H1 (cell line): ENCODE data around the gene MAPK14. TPM values are rescaled to one million over a fixed set of nuclear protein-coding genes. Genes with fewer than 3 reads are reported as not detected.

Experiments
- CTCF ChIA-PET: fragments of 300-600 bp; sonication (Branson Sonifier 250); formaldehyde crosslinking; loops from one replicate; lab custom pipeline; 2021; ENCODE audit not compliant: partially characterized antibody; lab: Charles Lee
- POLR2A ChIA-PET: fragments of 300-600 bp; sonication (Branson Sonifier 250); formaldehyde crosslinking; loops from one replicate; lab custom pipeline; 2021; ENCODE audit warnings: inconsistent platforms; ENCODE audit not compliant: partially characterized antibody; lab: Charles Lee
- DNase-seq, 2 experiments: peaks; one replicate each; pipeline versions ENCODE4 v3.0.0 to v3.0.0-alpha.2; 2010 to 2022; ENCODE audit warnings: low spot score in 2 of 2, low read depth in 1 of 2, mixed read lengths in 1 of 2
- FAIRE-seq: peaks from 2 replicates; lab custom pipeline; 2011; peaks lifted over from hg19 to GRCh38; lab: Jason Lieb, UNC
- H2AFZ ChIP-seq: 2 replicates; pipeline ENCODE4 v1.8.1; 2012; ENCODE audit warnings: low read length, inconsistent platforms
- H2AK5ac ChIP-seq: 2 replicates; pipeline ENCODE4 v1.6.1; 2013; ENCODE audit warnings: low read depth, low read length
- H2BK120ac ChIP-seq: replicated peaks from 2 replicates; pipeline ENCODE3; 2013; ENCODE audit warnings: low read depth, low read length, inconsistent platforms
- H2BK12ac ChIP-seq: 2 replicates; pipeline ENCODE4 v1.6.1; 2013; ENCODE audit warnings: low read depth, low read length
- H2BK15ac ChIP-seq: 2 replicates; pipeline ENCODE4 v1.6.1; 2013; ENCODE audit warnings: low read length
- H2BK20ac ChIP-seq: 2 replicates; pipeline ENCODE4 v1.6.1; 2013; ENCODE audit warnings: low read length
- H2BK5ac ChIP-seq: 2 replicates; pipeline ENCODE4 v1.6.1; 2013; ENCODE audit warnings: low read depth, low read length
- H3K14ac ChIP-seq: 2 replicates; pipeline ENCODE4 v1.6.1; 2013; ENCODE audit warnings: inconsistent platforms; ENCODE audit not compliant: insufficient read length
- H3K18ac ChIP-seq: 2 replicates; pipeline ENCODE4 v1.6.1; 2013; ENCODE audit warnings: low read length; ENCODE audit errors: extremely low read depth
- H3K23ac ChIP-seq: 2 replicates; pipeline ENCODE4 v1.6.1; 2013; ENCODE audit warnings: inconsistent platforms; ENCODE audit not compliant: insufficient read length
- H3K23me2 ChIP-seq: 2 replicates; pipeline ENCODE4 v1.6.1; 2013; ENCODE audit warnings: low read depth, low read length
- H3K27ac ChIP-seq: 2 replicates; pipeline ENCODE4 v1.6.1; 2011; ENCODE audit warnings: low read depth, low read length, inconsistent platforms
- H3K27me3 ChIP-seq, 4 experiments: replicated peaks in 1 of 4; 1 replicate in 1 of 4; 2 replicates in 3 of 4; pipeline versions ENCODE4 v1.6.1 to v1.8.1; 2011 to 2013; ENCODE audit warnings: low read length in 3 of 4, mild to moderate bottlenecking in 3 of 4, inconsistent platforms in 2 of 4, mixed read lengths in 2 of 4, moderate library complexity in 1 of 4; ENCODE audit not compliant: control insufficient read depth in 3 of 4, insufficient read depth in 3 of 4; ENCODE audit errors: extremely low read depth in 1 of 4
- H3K36me3 ChIP-seq, 4 experiments: 2 replicates each; pipeline versions ENCODE4 v1.6.1 to v1.8.1; 2011 to 2013; ENCODE audit warnings: mild to moderate bottlenecking in 4 of 4, low read length in 3 of 4, moderate library complexity in 2 of 4, control low read depth in 1 of 4, inconsistent platforms in 1 of 4; ENCODE audit not compliant: insufficient read depth in 4 of 4, control insufficient read depth in 2 of 4
- H3K4ac ChIP-seq: replicated peaks from 2 replicates; pipeline ENCODE3; 2013; ENCODE audit warnings: low read length, low read depth, mixed read lengths, inconsistent platforms; ENCODE audit not compliant: insufficient read length
- H3K4me1 ChIP-seq, 4 experiments: replicated peaks in 1 of 4; 1 replicate in 1 of 4; 2 replicates in 3 of 4; pipeline versions ENCODE4 v1.6.1 to v1.8.1; 2011 to 2013; ENCODE audit warnings: low read length in 3 of 4, inconsistent platforms in 2 of 4, mixed read lengths in 1 of 4; ENCODE audit not compliant: insufficient read depth in 4 of 4, control insufficient read depth in 3 of 4
- H3K4me2 ChIP-seq, 2 experiments: 2 replicates each; pipeline versions ENCODE4 v1.6.1 to v1.8.1; 2011 to 2013; ENCODE audit warnings: low read depth in 2 of 2, low read length in 2 of 2, control low read depth in 1 of 2, inconsistent platforms in 1 of 2, mild to moderate bottlenecking in 1 of 2; ENCODE audit not compliant: insufficient read depth in 1 of 2
- H3K4me3 ChIP-seq, 4 experiments: fragments of 200-600, 300-600 bp in 1 of 4; sonication (generic), shearing (Covaris generic), sonication (Bioruptor Twin) in 1 of 4; 2 replicates each; pipeline versions ENCODE4 v1.5.1 to v1.8.1; 2011 to 2016; ENCODE audit warnings: low read length in 4 of 4, low read depth in 3 of 4, control low read depth in 2 of 4, inconsistent platforms in 2 of 4, mild to moderate bottlenecking in 2 of 4, mixed read lengths in 1 of 4, moderate library complexity in 1 of 4; ENCODE audit not compliant: insufficient read depth in 2 of 4; ENCODE audit errors: extremely low read depth in 1 of 4
- H3K56ac ChIP-seq: replicated peaks from 2 replicates; pipeline ENCODE3; 2013; ENCODE audit warnings: low read depth, mild to moderate bottlenecking, mixed read lengths, low read length, inconsistent platforms; ENCODE audit not compliant: insufficient read length
- H3K79me1 ChIP-seq: 2 replicates; pipeline ENCODE4 v1.6.1; 2013; ENCODE audit warnings: low read depth, low read length, control low read depth
- H3K79me2 ChIP-seq, 2 experiments: 2 replicates each; pipeline versions ENCODE4 v1.6.1 to v1.8.1; 2012 to 2013; ENCODE audit warnings: low read length in 2 of 2, mild to moderate bottlenecking in 2 of 2, inconsistent platforms in 1 of 2; ENCODE audit not compliant: insufficient read depth in 2 of 2, control insufficient read depth in 1 of 2
- H3K9ac ChIP-seq, 4 experiments: replicated peaks in 1 of 4; 1 replicate in 1 of 4; 2 replicates in 3 of 4; pipeline versions ENCODE4 v1.6.1 to v1.8.1; 2011 to 2013; ENCODE audit warnings: low read depth in 3 of 4, low read length in 3 of 4, control low read depth in 2 of 4, mild to moderate bottlenecking in 2 of 4, moderate library complexity in 2 of 4, inconsistent platforms in 1 of 4; ENCODE audit errors: extremely low read depth in 1 of 4
- H3K9me3 ChIP-seq, 2 experiments: 2 replicates each; pipeline versions ENCODE4 v1.6.1 to v1.8.1; 2012 to 2013; ENCODE audit warnings: mild to moderate bottlenecking in 2 of 2, moderate library complexity in 2 of 2, control low read depth in 1 of 2, inconsistent platforms in 1 of 2, low read depth in 1 of 2, low read length in 1 of 2, mixed read lengths in 1 of 2; ENCODE audit not compliant: insufficient read depth in 2 of 2
- H4K20me1 ChIP-seq, 2 experiments: replicated peaks in 1 of 2; 2 replicates each; pipeline versions ENCODE3 to v1.8.1; 2011 to 2013; ENCODE audit warnings: inconsistent platforms in 2 of 2, low read length in 2 of 2, mild to moderate bottlenecking in 1 of 2; ENCODE audit not compliant: insufficient read depth in 2 of 2, control insufficient read depth in 1 of 2
- H4K5ac ChIP-seq: 2 replicates; pipeline ENCODE4 v1.6.1; 2013; ENCODE audit warnings: low read length, low read depth, mixed read lengths, inconsistent platforms; ENCODE audit not compliant: insufficient read length
- H4K8ac ChIP-seq: 2 replicates; pipeline ENCODE4 v1.8.0; 2013; ENCODE audit warnings: mild to moderate bottlenecking, moderate library complexity, low read length, inconsistent platforms; ENCODE audit not compliant: insufficient read depth; ENCODE audit errors: extremely low read depth
- H4K91ac ChIP-seq: replicated peaks from 2 replicates; pipeline ENCODE3; 2013; ENCODE audit warnings: low read length, mixed read lengths, inconsistent platforms; ENCODE audit not compliant: insufficient read length
- CBX8 ChIP-seq: fragments of 300-800, 300-1000 bp; sonication (generic); IDR thresholded peaks from 2 replicates; pipeline ENCODE4 v1.7.1; 2016; ENCODE audit warnings: low read depth, low read length, borderline replicate concordance
- CTBP2 ChIP-seq: IDR thresholded peaks from 2 replicates; pipeline ENCODE4 v1.7.0; 2011; ENCODE audit warnings: borderline replicate concordance, mild to moderate bottlenecking, moderate library complexity, mixed read lengths, low read length; ENCODE audit not compliant: insufficient read depth, insufficient read length
- EP300 ChIP-seq, 2 experiments: IDR thresholded peaks; 1 replicate in 1 of 2; 2 replicates in 1 of 2; pipeline ENCODE4 v1.6.1; 2011 to 2012; ENCODE audit warnings: low read depth in 2 of 2, low read length in 2 of 2, mild to moderate bottlenecking in 2 of 2, borderline replicate concordance in 1 of 2, inconsistent platforms in 1 of 2, moderate library complexity in 1 of 2
- JUN ChIP-seq: IDR thresholded peaks from 2 replicates; pipeline ENCODE4 v1.6.1; 2011; ENCODE audit warnings: low read depth, mild to moderate bottlenecking, improper control_type of control experiment, low read length
- POLR2A ChIP-seq, 2 experiments: IDR thresholded peaks; 1 replicate in 1 of 2; 2 replicates in 1 of 2; pipeline ENCODE4 v1.6.1; 2011; ENCODE audit warnings: low read depth in 2 of 2, low read length in 2 of 2, mild to moderate bottlenecking in 2 of 2; ENCODE audit errors: control extremely low read depth in 1 of 2
- RXRA ChIP-seq: IDR thresholded peaks from 2 replicates; pipeline ENCODE4 v1.6.1; 2011; ENCODE audit warnings: low read depth, mild to moderate bottlenecking, low read length, moderate library complexity; ENCODE audit not compliant: insufficient read depth
- SIN3A ChIP-seq, 2 experiments: IDR thresholded peaks in 1 of 2; conservative IDR thresholded peaks in 1 of 2; 2 replicates each; pipeline ENCODE4 v1.6.1; 2011 to 2012; ENCODE audit warnings: low read length in 2 of 2, improper control_type of control experiment in 1 of 2, low read depth in 1 of 2, mild to moderate bottlenecking in 1 of 2
- SIX5 ChIP-seq: IDR thresholded peaks from 2 replicates; pipeline ENCODE4 v1.6.1; 2011; ENCODE audit warnings: mild to moderate bottlenecking, low read depth, low read length
- TBP ChIP-seq: IDR thresholded peaks from 2 replicates; pipeline ENCODE4 v1.6.1; 2011; ENCODE audit warnings: low read depth, low read length, improper control_type of control experiment
- TCF12 ChIP-seq: IDR thresholded peaks from 2 replicates; pipeline ENCODE4 v1.6.1; 2011; ENCODE audit warnings: low read depth, mild to moderate bottlenecking, low read length
- WGBS, 2 experiments: shearing (Covaris generic) in 1 of 2; methylation state at CpG; one replicate each; pipeline versions ENCODE4 v1.1.6 to v1.1.7; 2013 to 2015; ENCODE audit warnings: low lambda C conversion rate in 2 of 2, mixed read lengths in 2 of 2, inconsistent platforms in 1 of 2, low coverage in 1 of 2, missing lambda C conversion rate in 1 of 2; ENCODE audit not compliant: insufficient replicate concordance in 2 of 2, insufficient coverage in 1 of 2, insufficient read length in 1 of 2; ENCODE audit errors: extremely low coverage in 1 of 2, missing lambda C conversion rate in 1 of 2; 5-methylcytosine and 5-hydroxymethylcytosine counted together
- polyA plus RNA-seq, 7 experiments: library from polyadenylated mRNA; depleted of rRNA in 3 of 7; stranded (reverse) in 5 of 7; unstranded in 2 of 7; fragments of >200 nt in 5 of 7; fragments of 200-250 nt in 2 of 7; gene quantifications; 1 replicate in 5 of 7; 2 replicates in 1 of 7; 4 replicates in 1 of 7; pipeline versions ENCODE4 v1.2.1 to v1.2.3, GENCODE V29; 2011 to 2013; ENCODE audit warnings: missing spikeins in 2 of 7, mixed read lengths in 2 of 7
- total RNA-seq: library from RNA; stranded (reverse); fragmentation: NEBNext Ultra II Directional; extraction: Animal tissue kit (Norgen Biotek cat#: 25700); gene quantifications from 2 replicates; pipeline ENCODE4 v1.2.1, GENCODE V29; 2021
- TF ChIP-seq, protein P1 (sequence below): IDR thresholded peaks from 2 replicates; pipeline ENCODE4 v1.6.1; 2012; ENCODE audit warnings: inconsistent platforms

Gene MAPK14
- total and polyA plus RNA-seq, 2 of the 8 experiments (the other 6 are each of a cell fraction or from before 2014, with no cell fraction given), result 18.1 to 39.3 TPM

- Histone ChIP-seq H2BK120ac (no peak overlapping the region), H2AK5ac (peak overlapping the region; percentile 70; the same call in 1 of the 2 replicates), H3K4me3 (no peak overlapping the region), H4K91ac (no peak overlapping the region), H3K27ac (no peak overlapping the region), H3K79me1 (no peaks in the 10 kb centered on the region; the same call in 1 of the 2 replicates), H3K4me1 (peaks cover 7 to 18% (median 15%) of the 10 kb centered on the region in 4 experiments), H3K9ac (no peak overlapping the region; a peak in 1 of 7 replicates), H3K4ac (no peak overlapping the region), H4K8ac (no peak overlapping the region), H2BK5ac (no peak overlapping the region), H4K5ac (no peak overlapping the region), H3K27me3 (peaks cover 0 to 10% (median 3%) of the 10 kb centered on the region in 4 experiments; a peak in 4 of 7 replicates), H3K18ac (peak overlapping the region; percentile 19; the same call in 1 of the 2 replicates), H2BK20ac (no peak overlapping the region), H3K23me2 (peaks cover 9% of the 10 kb centered on the region; the same call in 1 of the 2 replicates), H3K23ac (no peak overlapping the region), H2BK15ac (0 out of 2 replicates have a peak overlapping the region, but pooled peaks have one; percentile 46), H3K4me2 (no peak overlapping the region), H3K79me2 (no peaks in the 10 kb centered on the region), H4K20me1 (no peaks in the 10 kb centered on the region), H3K56ac (no peak overlapping the region), H2BK12ac (0 out of 2 replicates have a peak overlapping the region, but pooled peaks have one; percentile 17), H2AFZ (no peak overlapping the region), H3K14ac (no peak overlapping the region), H3K36me3 (no peaks in the 10 kb centered on the region), H3K9me3 (no peaks in the 10 kb centered on the region)
- WGBS, 2 experiments, result 93% methylated on average over 4 of the region's 4 CpGs; no CpG with 5 or more reads in 1 of the 2 experiments
- no peak for DNase-seq
- FAIRE-seq, result no peak
- TF ChIP-seq EP300 (IDR thresholded peaks at IDR 0.05; ENCODE audit: borderline replicate concordance in 1 of 2, low read depth in 2 of 2, low read length in 2 of 2), result no peak
- TF ChIP-seq JUN, result no peak
- no peak for TF ChIP-seq CBX8
- TF ChIP-seq POLR2A (IDR thresholded peaks at IDR 0.05; ENCODE audit: control extremely low read depth in 1 of 2, low read depth in 2 of 2, low read length in 2 of 2), result no peak
- no peak for TF ChIP-seq SIN3A (conservative IDR thresholded peaks at IDR 0.05 in 1 of 2, IDR thresholded peaks at IDR 0.05 in 1 of 2; ENCODE audit: low read depth in 1 of 2, low read length in 2 of 2)
- TF ChIP-seq, protein P1, sequence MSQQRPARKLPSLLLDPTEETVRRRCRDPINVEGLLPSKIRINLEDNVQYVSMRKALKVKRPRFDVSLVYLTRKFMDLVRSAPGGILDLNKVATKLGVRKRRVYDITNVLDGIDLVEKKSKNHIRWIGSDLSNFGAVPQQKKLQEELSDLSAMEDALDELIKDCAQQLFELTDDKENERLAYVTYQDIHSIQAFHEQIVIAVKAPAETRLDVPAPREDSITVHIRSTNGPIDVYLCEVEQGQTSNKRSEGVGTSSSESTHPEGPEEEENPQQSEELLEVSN, result no peak
- no peak for TF ChIP-seq TCF12
- no peak for TF ChIP-seq SIX5
- TF ChIP-seq CTBP2, result no peak
- no peak for TF ChIP-seq RXRA
- TF ChIP-seq TBP, result no peak
- ChIA-PET CTCF (interaction anchor here (1.3 to 1.4 kb wide), 2 partner anchors 9 to 25 kb away, joined by 3 to 4 read pairs; no protein-coding TSS in a partner anchor), POLR2A (interaction anchor here (1.5 to 2.0 kb wide), 2 partner anchors 10 to 49 kb away, joined by 3 to 6 read pairs; no protein-coding TSS in a partner anchor)
Measured at GRCh38 chr6:36133148-36133547, 105.5 kb downstream of the MAPK14 start.
